Type B pancreatic cell (in vitro differentiated cells): ENCODE data around the gene RGS9BP. TPM values are rescaled to one million over a fixed set of nuclear protein-coding genes. Genes with fewer than 3 reads are reported as not detected.

Source experiments
- DNase-seq: peaks from one replicate; pipeline ENCODE4 v3.0.0; 2021; ENCODE audit warnings: mixed read lengths; ENCODE audit not compliant: unreplicated experiment; ENCODE audit errors: extremely low spot score
- H3K27ac Mint-ChIP-seq: 2 replicates; pipeline ENCODE4 v1.8.0; 2021; ENCODE audit warnings: mild to moderate bottlenecking, mixed read lengths
- H3K27me3 Mint-ChIP-seq: 2 replicates; pipeline ENCODE4 v1.8.0; 2021; ENCODE audit warnings: mixed read lengths
- H3K36me3 Mint-ChIP-seq: 2 replicates; pipeline ENCODE4 v1.8.0; 2021; ENCODE audit warnings: mixed read lengths
- H3K4me1 Mint-ChIP-seq: one replicate; pipeline ENCODE4 v1.8.0; 2021; ENCODE audit warnings: mixed read lengths; ENCODE audit not compliant: unreplicated experiment
- H3K4me3 Mint-ChIP-seq: 2 replicates; pipeline ENCODE4 v1.8.0; 2021; ENCODE audit warnings: mild to moderate bottlenecking, mixed read lengths
- H3K9me3 Mint-ChIP-seq: 2 replicates; pipeline ENCODE4 v1.8.0; 2021; ENCODE audit warnings: mixed read lengths
- CTCF ChIP-seq: fragments of 200-600 bp; sonication (generic); conservative IDR thresholded peaks from 2 replicates; pipeline ENCODE4 v1.5.0; 2021; ENCODE audit warnings: antibody characterized with exemption, mild to moderate bottlenecking
- total RNA-seq: library from RNA; stranded (reverse); gene quantifications from 2 replicates; pipeline ENCODE4 v1.2.1, GENCODE V29; 2021; ENCODE audit warnings: low replicate concordance

The RGS9BP gene
- total RNA-seq, 1 donor from 2014 or later = 1.4 TPM

GRCh38 chr19:32658527-32658926 lies 17.1 kb upstream of the RGS9BP start:
- H3K27me3 Mint-ChIP-seq = no peaks in the 10 kb centered on the region
- no peak overlapping the region for H3K4me3 Mint-ChIP-seq
- TF ChIP-seq CTCF = no peak
- H3K4me1 Mint-ChIP-seq = no peaks in the 10 kb centered on the region
- H3K9me3 Mint-ChIP-seq = no peaks in the 10 kb centered on the region
- H3K36me3 Mint-ChIP-seq = no peaks in the 10 kb centered on the region
- DNase-seq = no peak
- H3K27ac Mint-ChIP-seq = no peak overlapping the region

GRCh38 chr19:32661318-32661717 lies 14.3 kb upstream of the RGS9BP start:
- H3K36me3 Mint-ChIP-seq = no peaks in the 10 kb centered on the region
- DNase-seq = no peak
- no peaks in the 10 kb centered on the region for H3K9me3 Mint-ChIP-seq
- TF ChIP-seq CTCF = no peak
- H3K27me3 Mint-ChIP-seq = no peaks in the 10 kb centered on the region
- no peaks in the 10 kb centered on the region for H3K4me1 Mint-ChIP-seq
- H3K27ac Mint-ChIP-seq = no peak overlapping the region
- no peak overlapping the region for H3K4me3 Mint-ChIP-seq

- Mint-ChIP-seq H3K27me3 (no peaks in the 10 kb centered on the region), H3K4me1 (no peaks in the 10 kb centered on the region), H3K4me3 (no peak overlapping the region), H3K27ac (no peak overlapping the region), H3K36me3 (no peaks in the 10 kb centered on the region), H3K9me3 (no peaks in the 10 kb centered on the region)
- TF ChIP-seq CTCF = no peak
- DNase-seq = no peak
Observed at GRCh38 chr19:32662186-32662585, 13.5 kb upstream of the RGS9BP start.

- Mint-ChIP-seq H3K4me3 (no peak overlapping the region), H3K36me3 (peaks cover 4% of the 10 kb centered on the region), H3K27me3 (no peaks in the 10 kb centered on the region), H3K4me1 (peaks cover 17% of the 10 kb centered on the region), H3K9me3 (no peaks in the 10 kb centered on the region), H3K27ac (no peak overlapping the region)
- DNase-seq = no peak
- TF ChIP-seq CTCF = no peak
Observed at GRCh38 chr19:32666084-32666483, 9.6 kb upstream of the RGS9BP start.

- TF ChIP-seq CTCF = no peak
- Mint-ChIP-seq H3K27me3 (no peaks in the 10 kb centered on the region), H3K9me3 (no peaks in the 10 kb centered on the region), H3K27ac (peak overlapping the region; percentile 52), H3K4me1 (peaks cover 21% of the 10 kb centered on the region), H3K36me3 (peaks cover 4% of the 10 kb centered on the region), H3K4me3 (peak overlapping the region; percentile 56)
- no peak for DNase-seq
Observed at GRCh38 chr19:32669310-32669709, 6.3 kb upstream of the RGS9BP start.
